ENCODE measurements around the gene ANKFY1.

GRCh38 chr17:4161967-4162305 lies 101.8 kb downstream of the ANKFY1 start:
- TF ChIP-seq CTCF (conservative IDR thresholded peaks at IDR 0.05; ENCODE audit: low read depth, low read length) (no peak), EZH2 (IDR thresholded peaks at IDR 0.05; ENCODE audit: low read length, unreplicated experiment) (no peak)

Measured in PC-3 (cell line).